H9 (cell line): ENCODE data around the gene TMEM91. TPM values are rescaled to one million over a fixed set of nuclear protein-coding genes. Genes with fewer than 3 reads are reported as not detected.
A peak's percentile ranks its signal among the peaks of the same experiment; 100 is the strongest.

Source experiments
- DNase-seq: peaks from one replicate; pipeline ENCODE4 v3.0.0-alpha.2; 2017
- H2AFZ ChIP-seq: one replicate; pipeline ENCODE4 v1.6.1; 2013; ENCODE audit warnings: mild to moderate bottlenecking, low read length, control low read depth, moderate library complexity
- H2AK5ac ChIP-seq: 2 replicates; pipeline ENCODE4 v1.6.1; 2013; ENCODE audit warnings: low read length, control low read depth, mixed read lengths; ENCODE audit not compliant: insufficient read length
- H2BK120ac ChIP-seq: one replicate; pipeline ENCODE4 v1.6.1; 2013; ENCODE audit warnings: low read depth, mild to moderate bottlenecking, low read length, control low read depth, inconsistent platforms; ENCODE audit not compliant: poor library complexity, severe bottlenecking
- H2BK12ac ChIP-seq: 2 replicates; pipeline ENCODE4 v1.6.1; 2013; ENCODE audit warnings: low read length, control low read depth, mixed read lengths, low read depth; ENCODE audit not compliant: insufficient read length
- H2BK15ac ChIP-seq: 2 replicates; pipeline ENCODE4 v1.6.1; 2013; ENCODE audit warnings: low read depth, low read length, control low read depth
- H2BK20ac ChIP-seq: one replicate; pipeline ENCODE4 v1.6.1; 2013; ENCODE audit warnings: low read depth, mild to moderate bottlenecking, low read length, control low read depth, inconsistent platforms; ENCODE audit not compliant: poor library complexity, severe bottlenecking
- H2BK5ac ChIP-seq: 2 replicates; pipeline ENCODE4 v1.6.1; 2013; ENCODE audit warnings: low read length, control low read depth, mixed read lengths; ENCODE audit not compliant: insufficient read length
- H3K14ac ChIP-seq: 2 replicates; pipeline ENCODE4 v1.6.1; 2013; ENCODE audit warnings: low read length, control low read depth; ENCODE audit not compliant: insufficient read depth
- H3K18ac ChIP-seq: 2 replicates; pipeline ENCODE4 v1.6.1; 2013; ENCODE audit warnings: low read depth, mild to moderate bottlenecking, mixed read lengths, low read length, control low read depth; ENCODE audit not compliant: insufficient read length
- H3K23ac ChIP-seq: 2 replicates; pipeline ENCODE4 v1.6.1; 2013; ENCODE audit warnings: low read length, control low read depth, mixed read lengths, low read depth; ENCODE audit not compliant: insufficient read length
- H3K23me2 ChIP-seq: 2 replicates; pipeline ENCODE4 v1.6.1; 2013; ENCODE audit warnings: low read depth, mild to moderate bottlenecking, mixed read lengths, low read length, control low read depth; ENCODE audit not compliant: insufficient read length, poor library complexity, severe bottlenecking
- H3K27ac ChIP-seq: 2 replicates; pipeline ENCODE4 v1.5.1; 2013; ENCODE audit warnings: low read length, control low read depth, mixed read lengths, low read depth; ENCODE audit not compliant: insufficient read length
- H3K27me3 ChIP-seq: 2 replicates; pipeline ENCODE4 v1.6.1; 2013; ENCODE audit warnings: low read length, control low read depth, inconsistent platforms; ENCODE audit not compliant: insufficient read depth
- H3K4ac ChIP-seq: 2 replicates; pipeline ENCODE4 v1.6.1; 2013; ENCODE audit warnings: low read depth, mild to moderate bottlenecking, control low read depth, inconsistent platforms, low read length, moderate library complexity
- H3K4me1 ChIP-seq: 2 replicates; pipeline ENCODE4 v1.6.1; 2013; ENCODE audit warnings: low read length, control low read depth, inconsistent platforms; ENCODE audit not compliant: insufficient read depth
- H3K4me2 ChIP-seq: 2 replicates; pipeline ENCODE4 v1.6.1; 2013; ENCODE audit warnings: low read length, control low read depth, mixed read lengths; ENCODE audit not compliant: insufficient read length, insufficient read depth
- H3K56ac ChIP-seq: 2 replicates; pipeline ENCODE4 v1.6.1; 2013; ENCODE audit warnings: low read depth, mild to moderate bottlenecking, mixed read lengths, low read length, control low read depth; ENCODE audit not compliant: insufficient read length
- H3K79me1 ChIP-seq: 2 replicates; pipeline ENCODE4 v1.6.1; 2013; ENCODE audit warnings: low read depth, mild to moderate bottlenecking, moderate library complexity, low read length, control low read depth, inconsistent platforms; ENCODE audit not compliant: insufficient read depth, poor library complexity, severe bottlenecking
- H3K79me2 ChIP-seq: 2 replicates; pipeline ENCODE4 v1.6.1; 2013; ENCODE audit warnings: low read length, control low read depth, inconsistent platforms; ENCODE audit not compliant: insufficient read depth
- H3K9ac ChIP-seq: 2 replicates; pipeline ENCODE4 v1.6.1; 2013; ENCODE audit warnings: low read length, control low read depth, mixed read lengths; ENCODE audit not compliant: insufficient read length; ENCODE audit errors: extremely low read depth
- H3K9me3 ChIP-seq: one replicate; pipeline ENCODE4 v1.6.1; 2013; ENCODE audit warnings: low read depth, low read length, inconsistent platforms; ENCODE audit not compliant: control insufficient read depth
- H3T11ph ChIP-seq: one replicate; pipeline ENCODE4 v1.6.1; 2013; ENCODE audit warnings: mild to moderate bottlenecking, low read length, control low read depth, inconsistent platforms
- H4K20me1 ChIP-seq: one replicate; pipeline ENCODE4 v1.6.1; 2013; ENCODE audit not compliant: control insufficient read depth, insufficient read length, insufficient read depth
- H4K5ac ChIP-seq: 2 replicates; pipeline ENCODE4 v1.6.1; 2013; ENCODE audit warnings: low read depth, mild to moderate bottlenecking, mixed read lengths, low read length, control low read depth; ENCODE audit not compliant: insufficient read length
- H4K8ac ChIP-seq: replicated peaks from 2 replicates; pipeline ENCODE4 v1.6.1; 2013; ENCODE audit warnings: low read length, control low read depth, mixed read lengths, low read depth; ENCODE audit not compliant: insufficient read length
- H4K91ac ChIP-seq: 2 replicates; pipeline ENCODE4 v1.6.1; 2013; ENCODE audit warnings: low read depth, mild to moderate bottlenecking, moderate library complexity, mixed read lengths, low read length, control low read depth; ENCODE audit not compliant: insufficient read length
- H3K27ac Mint-ChIP-seq, 3 experiments: 2 replicates in 2 of 3; 3 replicates in 1 of 3; pipeline ENCODE4 v1.8.0; 2020 to 2021; ENCODE audit warnings: mixed read lengths in 3 of 3, mild to moderate bottlenecking in 1 of 3, moderate library complexity in 1 of 3
- H3K27me3 Mint-ChIP-seq: 2 replicates; pipeline ENCODE4 v1.8.0; 2021; ENCODE audit warnings: low read depth, mild to moderate bottlenecking, moderate library complexity, mixed read lengths
- H3K36me3 Mint-ChIP-seq, 3 experiments: 2 replicates in 2 of 3; 3 replicates in 1 of 3; pipeline ENCODE4 v1.8.0; 2020 to 2021; ENCODE audit warnings: low read depth in 3 of 3, mixed read lengths in 3 of 3; ENCODE audit not compliant: insufficient read depth in 1 of 3
- H3K4me1 Mint-ChIP-seq, 2 experiments: 2 replicates each; pipeline ENCODE4 v1.8.0; 2020; ENCODE audit warnings: mixed read lengths in 2 of 2
- H3K4me3 Mint-ChIP-seq, 2 experiments: 2 replicates in 1 of 2; 3 replicates in 1 of 2; pipeline ENCODE4 v1.8.0; 2020 to 2021; ENCODE audit warnings: mild to moderate bottlenecking in 2 of 2, mixed read lengths in 2 of 2, moderate library complexity in 1 of 2
- H3K9me3 Mint-ChIP-seq, 2 experiments: 2 replicates in 1 of 2; 3 replicates in 1 of 2; pipeline ENCODE4 v1.8.0; 2020; ENCODE audit warnings: mild to moderate bottlenecking in 2 of 2, mixed read lengths in 2 of 2, moderate library complexity in 1 of 2
- WGBS: extraction: QIAGEN DNeasy Blood & Tissue Kit; methylation state at CpG from one replicate; pipeline ENCODE4 v1.1.7; 2013; ENCODE audit warnings: missing lambda C conversion rate, low lambda C conversion rate, mixed read lengths; ENCODE audit not compliant: insufficient read length; ENCODE audit errors: extremely low coverage; 5-methylcytosine and 5-hydroxymethylcytosine counted together
- total RNA-seq: library from RNA; stranded (reverse); gene quantifications from 2 replicates; pipeline ENCODE4 v1.2.1, GENCODE V29; 2021
- TF ChIP-seq, protein P1 (sequence below): fragments of 200-600 bp; sonication (generic); conservative IDR thresholded peaks from 3 replicates; pipeline ENCODE4 v1.8.0; 2021; ENCODE audit warnings: antibody characterized with exemption, mild to moderate bottlenecking

Gene TMEM91
- total RNA-seq, 1 experiment from 2014 or later = 5.7 TPM

DNA sequence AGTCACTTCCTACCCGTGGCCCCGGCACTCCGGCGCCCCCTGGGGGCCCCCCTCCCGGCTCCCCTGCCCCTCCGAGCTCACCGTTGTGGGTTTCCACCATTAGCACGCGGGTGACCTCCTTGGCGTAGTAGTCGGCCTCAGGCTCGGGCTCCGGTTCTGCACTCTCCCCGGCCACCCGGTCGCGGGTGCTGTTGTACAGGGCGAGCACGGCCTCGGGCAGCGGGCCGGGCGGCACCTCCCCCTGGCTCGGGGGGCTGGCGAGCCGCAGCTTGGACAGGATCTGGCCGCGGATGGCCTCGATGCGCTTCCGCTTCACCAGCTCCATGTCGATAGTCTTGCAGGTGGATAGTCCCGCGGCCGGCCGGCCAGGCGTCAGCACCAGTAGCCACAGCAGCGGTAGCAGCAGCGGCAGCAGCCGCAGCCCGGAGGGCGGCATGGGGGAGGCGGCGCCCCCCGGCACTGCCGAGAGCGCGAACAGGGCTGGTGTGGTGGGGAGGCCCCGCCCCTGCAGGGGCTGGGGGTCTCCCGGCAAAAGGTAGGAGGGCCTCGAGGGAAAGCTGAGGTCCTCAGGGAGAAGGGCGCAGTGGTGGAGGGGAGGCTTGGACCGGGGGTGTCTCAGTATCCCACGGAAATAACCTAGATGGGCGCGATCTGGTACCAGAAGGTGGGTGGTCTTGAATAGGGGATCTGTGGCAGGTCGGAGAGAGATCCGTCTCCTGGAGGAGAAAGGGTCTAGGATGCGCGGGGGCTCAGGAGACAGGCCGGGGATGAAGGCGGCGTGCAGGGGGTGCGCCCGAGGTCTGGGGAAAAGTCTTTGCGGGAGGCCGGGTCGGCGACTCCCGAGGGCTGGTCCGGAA, 23.5 kb upstream of the TMEM91 start:
- Histone ChIP-seq H3K4ac (no peak overlapping the region), H2BK12ac (no peak overlapping the region), H3K18ac (no peak overlapping the region), H4K8ac (no peak overlapping the region), H3K56ac (no peak overlapping the region), H2BK15ac (no peak overlapping the region), H3K14ac (peak overlapping the region; percentile 55; the same call in 1 of the 2 replicates), H3K9ac (no peak overlapping the region), H3K23me2 (peaks cover 26% of the 10 kb centered on the region), H3K79me1 (no peaks in the 10 kb centered on the region), H2BK5ac (no peak overlapping the region), H4K20me1 (no peaks in the 10 kb centered on the region), H3K9me3 (no peaks in the 10 kb centered on the region), H3K79me2 (no peaks in the 10 kb centered on the region), H3K27me3 (peaks cover 10% of the 10 kb centered on the region; the same call in 1 of the 2 replicates), H3K4me1 (no peaks in the 10 kb centered on the region; the same call in 1 of the 2 replicates), H4K5ac (no peak overlapping the region), H2BK20ac (no peak overlapping the region), H3K27ac (no peak overlapping the region), H3K4me2 (peak overlapping the region; percentile 63), H3T11ph (no peak overlapping the region), H3K23ac (no peak overlapping the region), H4K91ac (no peak overlapping the region), H2BK120ac (no peak overlapping the region), H2AK5ac (no peak overlapping the region), H2AFZ (no peak overlapping the region)
- TF ChIP-seq, protein P1, sequence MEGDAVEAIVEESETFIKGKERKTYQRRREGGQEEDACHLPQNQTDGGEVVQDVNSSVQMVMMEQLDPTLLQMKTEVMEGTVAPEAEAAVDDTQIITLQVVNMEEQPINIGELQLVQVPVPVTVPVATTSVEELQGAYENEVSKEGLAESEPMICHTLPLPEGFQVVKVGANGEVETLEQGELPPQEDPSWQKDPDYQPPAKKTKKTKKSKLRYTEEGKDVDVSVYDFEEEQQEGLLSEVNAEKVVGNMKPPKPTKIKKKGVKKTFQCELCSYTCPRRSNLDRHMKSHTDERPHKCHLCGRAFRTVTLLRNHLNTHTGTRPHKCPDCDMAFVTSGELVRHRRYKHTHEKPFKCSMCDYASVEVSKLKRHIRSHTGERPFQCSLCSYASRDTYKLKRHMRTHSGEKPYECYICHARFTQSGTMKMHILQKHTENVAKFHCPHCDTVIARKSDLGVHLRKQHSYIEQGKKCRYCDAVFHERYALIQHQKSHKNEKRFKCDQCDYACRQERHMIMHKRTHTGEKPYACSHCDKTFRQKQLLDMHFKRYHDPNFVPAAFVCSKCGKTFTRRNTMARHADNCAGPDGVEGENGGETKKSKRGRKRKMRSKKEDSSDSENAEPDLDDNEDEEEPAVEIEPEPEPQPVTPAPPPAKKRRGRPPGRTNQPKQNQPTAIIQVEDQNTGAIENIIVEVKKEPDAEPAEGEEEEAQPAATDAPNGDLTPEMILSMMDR = peak; percentile 65
- peak overlapping the region; percentile 75 to 93 for H3K4me3 Mint-ChIP-seq
- DNase-seq = peak; percentile 73
- no peak overlapping the region for H3K27ac Mint-ChIP-seq
- no peaks in the 10 kb centered on the region; a peak in 1 of 5 replicates for H3K9me3 Mint-ChIP-seq
- peaks cover 0 to 18% (median 3%) of the 10 kb centered on the region in 3 experiments; a peak in 4 of 7 replicates for H3K36me3 Mint-ChIP-seq
- WGBS = no CpG with 5 or more reads among the region's 71 CpGs
- H3K4me1 Mint-ChIP-seq = peaks cover 21 to 22% of the 10 kb centered on the region in 2 experiments
- peaks cover 44% of the 10 kb centered on the region for H3K27me3 Mint-ChIP-seq
